HPDE6-E6E7 (cell line): ENCODE data around the gene MYO3B.
"Not testable (repeated sequence)": the region's sequence is repeated elsewhere in the genome, so short reads cannot be mapped to it uniquely, and the experiment has no call there.

Source experiments
- DNase-seq: peaks from one replicate; pipeline ENCODE4 v3.0.0; 2011; ENCODE audit warnings: missing footprints; ENCODE audit errors: extremely low spot score

MYO3B gene

DNA sequence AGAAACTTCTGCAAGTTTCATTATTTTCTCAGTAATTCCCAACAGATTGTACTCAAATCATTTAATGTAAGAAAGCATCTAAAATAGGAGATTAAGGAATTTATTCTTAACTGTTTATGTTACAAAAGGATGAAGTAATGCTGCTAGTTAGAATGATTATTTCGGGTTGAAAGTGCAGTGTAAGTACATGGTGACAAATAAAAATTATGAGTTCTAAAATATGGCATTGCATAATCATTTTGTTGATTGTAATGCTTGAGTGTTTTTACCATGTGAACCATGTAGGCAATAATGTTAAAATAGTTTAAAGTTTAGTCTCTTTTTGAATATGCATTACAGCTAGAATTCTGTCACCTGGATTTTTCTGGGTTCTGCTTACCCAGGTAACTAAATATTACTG lies 388.2 kb downstream of the MYO3B start:
- DNase-seq: no peak

DNA sequence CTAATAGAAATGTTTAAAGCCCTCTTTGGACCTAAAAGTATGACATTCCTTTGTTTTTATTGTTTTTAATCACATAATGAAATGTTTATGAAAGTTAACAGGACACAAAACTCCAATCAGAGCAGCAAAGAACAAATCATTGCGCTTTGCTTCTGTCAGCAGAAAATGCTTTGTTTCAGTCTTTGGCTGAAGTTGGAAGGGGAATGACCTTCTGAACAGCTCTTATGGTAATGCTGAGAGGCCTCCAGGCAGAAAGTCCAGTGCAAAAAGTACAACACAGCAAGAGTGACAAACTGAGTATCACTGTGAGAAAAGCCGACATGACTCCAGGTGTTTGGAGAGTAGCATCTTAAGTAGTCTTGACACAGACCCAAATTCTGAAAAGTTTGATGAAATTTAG lies 389.5 kb downstream of the MYO3B start:
- DNase-seq: no peak

DNA sequence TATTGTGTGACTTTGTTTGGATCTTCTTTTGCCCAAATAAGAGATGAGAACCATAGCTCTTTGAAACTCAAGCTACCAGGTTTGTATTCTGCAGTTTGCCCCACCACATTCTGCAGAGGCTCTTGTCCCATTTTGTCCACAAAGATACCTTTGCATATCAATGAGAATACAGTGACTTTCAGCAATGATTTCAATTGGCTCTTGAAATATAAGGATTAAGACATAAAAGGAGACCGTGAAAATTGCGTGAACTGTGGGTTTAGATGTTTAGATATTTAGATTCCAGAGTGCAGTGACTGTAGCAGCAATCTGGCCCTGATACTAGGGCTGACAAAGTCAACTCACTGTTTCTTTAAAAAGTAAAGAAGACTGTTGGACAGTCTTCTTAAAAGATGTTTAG lies 390.6 kb downstream of the MYO3B start:
- DNase-seq: no peak

GRCh38 chr2:170571612-170572011 lies 393.7 kb downstream of the MYO3B start:
- no peak for DNase-seq

GRCh38 chr2:170573671-170574070 lies 395.7 kb downstream of the MYO3B start:
- no peak for DNase-seq

GRCh38 chr2:170576296-170576695 lies 398.3 kb downstream of the MYO3B start:
- no peak for DNase-seq

- DNase-seq: no peak
These were observed 399.4 kb downstream of the MYO3B start for GRCh38 chr2:170577356-170577755.

DNA sequence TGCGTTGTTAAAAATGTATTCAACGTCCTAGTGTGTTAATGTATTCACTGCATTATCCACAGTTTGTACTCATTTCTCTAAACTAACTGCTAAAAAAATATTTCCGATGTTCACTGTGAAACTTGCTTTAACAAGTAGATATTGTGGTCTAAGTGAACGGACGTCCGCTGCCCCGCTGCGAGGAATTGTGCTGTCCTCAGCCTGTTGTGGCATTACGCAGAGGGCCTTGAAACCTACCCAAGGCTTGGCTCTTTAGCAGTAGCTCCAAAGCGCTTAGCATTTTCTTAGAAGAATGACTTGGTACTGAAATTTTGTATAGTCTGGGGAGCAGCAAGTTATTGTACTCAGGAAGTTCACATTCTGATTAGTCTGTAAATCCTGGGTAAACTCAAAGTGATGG lies 400.7 kb downstream of the MYO3B start:
- DNase-seq: no peak

- no peak for DNase-seq
These were observed 401.6 kb downstream of the MYO3B start for GRCh38 chr2:170579511-170579910.

DNA sequence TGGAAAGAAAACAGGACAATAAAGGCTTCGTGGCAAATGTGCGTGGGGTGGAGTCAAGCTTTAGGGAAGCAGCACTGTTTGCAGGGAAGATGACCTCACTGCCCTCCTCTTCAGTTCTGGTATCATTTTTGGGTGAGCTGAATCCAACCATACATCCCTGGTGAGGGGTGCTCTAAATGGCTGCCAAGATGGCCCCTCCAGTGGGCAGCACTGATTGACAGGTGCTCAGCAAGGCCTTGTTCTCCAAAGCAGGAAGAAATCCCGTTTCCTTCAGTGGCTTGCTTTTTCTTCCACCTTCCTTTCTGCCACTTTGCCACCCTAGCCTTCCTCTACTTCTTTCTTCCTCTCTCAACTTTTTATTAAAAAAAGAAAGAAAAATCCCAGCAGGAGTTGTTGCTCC lies 404.4 kb downstream of the MYO3B start:
- DNase-seq: no peak

DNA sequence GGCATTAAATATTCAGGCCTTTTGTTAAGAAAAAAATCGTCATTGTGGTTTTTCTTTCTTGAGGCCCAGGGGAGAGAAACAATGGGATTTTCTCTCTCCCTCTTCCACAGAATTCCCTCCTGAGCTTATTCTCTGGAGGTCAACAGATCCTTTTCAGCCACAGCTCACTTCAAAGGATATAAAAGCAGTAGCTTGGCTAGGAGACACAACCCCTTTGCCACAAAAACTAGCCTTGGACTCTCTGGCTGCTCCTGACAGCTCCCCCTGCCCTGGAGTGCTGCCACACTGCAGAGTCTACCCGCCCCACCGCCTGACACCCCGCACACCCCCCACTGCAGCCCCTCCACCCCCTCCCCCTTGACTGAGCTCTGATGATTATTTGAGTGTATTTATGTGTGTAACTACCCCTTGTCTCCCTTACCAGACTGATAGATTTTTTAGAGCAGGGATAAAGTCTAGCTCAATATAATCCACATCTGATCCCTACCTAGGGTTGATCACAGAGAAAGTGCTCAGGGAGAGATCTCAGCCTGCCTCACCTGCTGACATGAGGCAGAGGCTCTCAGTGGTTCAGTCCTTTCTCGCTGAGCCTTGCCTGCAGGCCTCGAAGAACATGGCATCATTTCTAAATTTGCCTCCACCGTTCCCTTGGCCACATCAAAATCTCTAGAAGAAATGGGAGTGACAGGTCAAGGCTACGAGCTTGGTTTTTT lies 405.0 kb downstream of the MYO3B start:
- DNase-seq: no peak

DNA sequence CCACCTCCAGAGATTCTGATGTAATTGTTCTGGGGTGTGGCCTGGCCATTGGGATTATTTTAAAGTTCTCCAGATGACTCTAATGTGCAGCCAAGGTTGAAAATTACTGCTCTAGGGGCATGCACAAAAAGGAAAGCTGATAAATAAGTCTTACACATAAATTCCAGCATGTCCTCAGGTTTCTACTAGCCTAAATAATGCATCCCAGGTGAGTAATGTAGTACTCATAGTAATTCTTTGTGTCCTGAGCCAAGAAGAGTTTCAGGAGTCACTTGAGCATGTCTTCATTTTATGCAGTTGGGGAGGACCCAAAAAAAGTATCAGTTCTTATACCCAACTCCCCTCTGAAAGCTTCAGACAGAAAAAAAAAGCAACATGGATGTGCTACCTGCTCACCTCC lies 407.1 kb downstream of the MYO3B start:
- DNase-seq: peak; percentile 65

DNA sequence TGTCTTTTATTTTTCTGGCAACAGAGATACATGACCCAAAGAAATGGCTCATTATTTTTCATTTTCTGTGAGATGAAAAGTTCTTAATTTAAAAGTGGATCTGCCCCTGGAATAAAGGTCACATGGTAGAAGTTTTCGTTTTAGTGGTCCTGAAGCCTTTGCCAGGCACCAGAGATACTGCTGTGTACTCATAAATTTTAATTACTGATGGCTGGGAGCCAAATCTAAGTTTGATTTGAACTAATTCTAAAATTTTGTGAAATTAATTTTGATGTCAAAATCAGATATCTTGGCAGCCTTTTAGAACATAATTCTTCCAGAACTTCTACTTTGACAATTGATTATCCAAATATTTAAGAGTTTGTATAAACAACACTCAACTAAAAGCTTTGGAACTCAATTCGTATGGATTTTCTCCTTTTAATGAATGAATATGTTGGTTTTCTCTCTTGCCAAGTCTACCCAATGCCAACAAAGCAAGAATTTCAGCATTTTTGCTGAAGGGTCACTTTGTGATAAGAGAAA lies 408.7 kb downstream of the MYO3B start:
- DNase-seq: no peak

DNA sequence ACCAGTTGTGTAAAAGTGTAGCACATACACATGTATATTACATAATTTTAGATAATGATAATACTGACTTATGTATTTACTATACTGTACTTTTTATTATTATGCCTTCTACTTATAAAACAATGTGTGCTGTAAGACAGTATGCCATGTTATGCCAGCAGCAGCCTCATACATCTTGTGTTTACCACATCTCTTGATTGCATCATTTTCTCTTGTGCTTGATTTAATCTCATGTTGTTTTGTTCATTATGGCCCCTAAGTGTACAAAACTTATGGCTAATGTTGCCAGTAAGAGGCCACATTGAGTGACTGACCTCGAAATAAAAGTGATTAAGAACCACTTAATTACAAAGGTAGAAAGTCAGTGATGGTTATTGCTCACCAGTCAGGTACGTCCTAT lies 409.2 kb downstream of the MYO3B start:
- DNase-seq: no peak

DNA sequence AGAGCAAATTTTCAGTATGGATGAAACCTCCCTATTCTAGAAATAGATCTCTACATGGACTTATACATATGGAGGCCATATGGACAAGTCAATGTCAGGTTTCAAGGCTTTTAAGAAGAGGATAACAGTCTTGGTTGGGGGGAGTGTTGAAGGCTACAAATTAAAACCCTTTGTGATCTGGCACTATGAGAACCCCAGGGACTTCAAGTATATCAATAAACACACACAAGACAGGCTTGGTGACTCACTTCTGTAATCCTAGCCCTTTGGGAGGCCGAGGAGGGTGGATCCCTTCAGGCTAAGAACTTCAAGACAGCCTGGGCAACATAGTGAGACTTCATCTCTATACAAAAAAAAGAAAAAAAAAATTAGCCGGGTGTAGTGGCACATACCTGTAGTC lies 410.0 kb downstream of the MYO3B start:
- DNase-seq: no peak

- no peak for DNase-seq
These were observed 410.8 kb downstream of the MYO3B start for GRCh38 chr2:170588729-170589128.

DNA sequence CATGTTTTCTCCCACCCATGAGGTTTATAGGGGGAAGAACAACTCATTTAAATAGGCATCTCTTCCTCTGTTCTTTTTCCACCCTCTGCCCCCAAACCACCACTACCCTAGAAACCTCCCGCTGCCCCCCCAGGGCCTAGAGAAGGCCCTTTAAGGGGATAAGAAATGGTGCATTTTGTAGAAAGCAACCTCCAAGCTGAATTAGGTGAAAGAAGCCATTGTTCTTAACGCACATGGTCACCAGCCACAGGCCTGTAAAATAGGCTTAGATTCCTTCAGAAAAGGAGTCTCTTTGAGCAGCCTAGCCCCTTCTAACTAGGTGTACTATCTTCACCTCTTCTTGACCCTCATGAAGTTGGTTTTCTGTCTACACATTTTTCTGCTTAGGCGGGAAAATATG lies 418.6 kb downstream of the MYO3B start:
- DNase-seq: no peak

DNA sequence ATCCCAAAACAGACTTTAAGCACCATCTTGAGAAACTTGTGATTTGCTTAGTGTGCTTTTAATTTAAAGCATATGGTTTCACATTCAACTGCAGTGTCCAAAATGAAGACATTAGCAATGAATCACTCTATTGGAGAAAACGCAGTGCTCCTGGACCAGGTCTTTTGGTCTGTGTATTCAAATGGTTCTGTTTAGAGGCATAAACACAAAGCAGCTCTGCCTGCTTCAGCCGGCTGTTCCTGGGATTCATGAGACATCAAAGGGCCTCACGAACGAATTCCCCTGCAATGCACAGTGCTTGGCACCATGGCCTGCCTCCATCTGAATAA lies 420.1 kb downstream of the MYO3B start:
- DNase-seq: no peak

- no peak for DNase-seq
These were observed 423.5 kb downstream of the MYO3B start for GRCh38 chr2:170601489-170601888.

GRCh38 chr2:170605862-170606261 lies 427.9 kb downstream of the MYO3B start:
- no peak for DNase-seq

DNA sequence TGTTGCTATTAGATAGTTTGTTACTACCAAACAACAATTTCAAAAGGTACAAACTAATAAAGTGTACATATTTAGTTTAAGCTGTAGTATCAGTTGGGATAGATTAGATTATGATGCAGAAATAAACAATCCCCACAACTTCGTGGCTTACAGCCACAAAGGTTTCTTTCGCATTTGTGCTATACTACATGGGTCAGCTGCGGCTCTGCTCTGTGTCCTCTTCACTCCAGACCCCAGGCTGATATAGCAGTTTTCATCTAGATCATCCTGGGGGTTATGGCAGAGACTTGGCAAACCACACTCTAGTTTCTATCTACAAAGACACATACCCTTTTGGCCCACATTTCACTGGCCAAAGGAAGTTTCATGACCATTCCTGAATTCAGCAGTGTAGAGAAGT lies 429.2 kb downstream of the MYO3B start:
- DNase-seq: no peak

DNA sequence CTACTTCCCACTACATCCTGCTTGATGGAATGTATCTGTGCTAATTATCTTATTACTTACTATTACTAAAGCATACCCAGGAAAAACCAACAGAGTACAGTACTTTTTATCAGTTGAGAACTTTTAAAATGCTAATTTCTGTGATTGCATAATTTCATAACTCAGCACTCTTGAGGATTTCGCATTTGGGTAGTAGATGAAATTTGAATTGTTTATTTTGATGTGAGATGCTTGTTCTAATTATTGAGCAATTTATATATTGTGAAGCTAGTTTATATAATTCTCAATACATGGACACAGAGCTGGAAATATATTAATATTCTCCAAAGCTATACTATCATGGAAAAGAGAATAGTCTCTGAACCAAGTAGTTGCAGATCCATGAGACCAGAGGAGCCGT lies 432.7 kb downstream of the MYO3B start:
- no peak for DNase-seq

DNA sequence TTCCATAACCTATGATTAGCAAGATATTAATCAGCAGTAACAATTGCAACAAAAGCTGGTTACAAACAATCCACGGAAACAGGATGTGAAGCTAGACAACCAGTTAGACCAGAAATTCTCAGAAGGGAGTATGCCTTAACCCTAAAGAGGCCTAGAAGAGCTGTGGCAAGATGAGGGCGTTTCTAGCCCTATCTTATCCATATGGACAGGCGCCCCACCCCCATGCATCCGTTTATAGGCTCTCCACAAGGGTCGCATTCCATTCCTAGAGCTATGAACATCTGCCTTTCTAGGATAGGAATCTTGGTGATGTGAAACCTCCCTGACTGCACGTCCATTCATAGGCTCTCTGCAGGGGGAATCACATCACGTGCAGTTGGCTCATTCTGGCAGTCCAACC lies 441.0 kb downstream of the MYO3B start:
- not testable (repeated sequence) for DNase-seq

GRCh38 chr2:170635094-170635493 lies 457.1 kb downstream of the MYO3B start:
- DNase-seq: not testable (repeated sequence)
